Ovary (tissue), 3 donors: Measurements from ENCODE around the gene PNMA1.

ENCODE experiments used
- CTCF ChIP-seq, 3 donors: fragments of 450-650 bp in 2 of 3; fragments of 200-600 bp in 1 of 3; IDR thresholded peaks; one replicate each; pipeline versions ENCODE4 v1.5.1 to v1.8.0; 2016 to 2022; ENCODE audit warnings: antibody characterized with exemption in 3 of 3, mild to moderate bottlenecking in 1 of 3
- POLR2A ChIP-seq: fragments of 450-650 bp; IDR thresholded peaks from one replicate; pipeline ENCODE4 v1.6.1; 2017; ENCODE audit warnings: antibody characterized with exemption, mild to moderate bottlenecking, moderate library complexity
- donor health status: DM: no; HTN: no; CAD: no.

GRCh38 chr14:73752297-73752992 is 38.3 kb upstream of the PNMA1 start:
- TF ChIP-seq CTCF (IDR thresholded peaks at IDR 0.05) = peak in 1 of 3 donors; percentile 7
- TF ChIP-seq POLR2A = no peak
